Liver (tissue), 9 donors: ENCODE measurements around the gene EPB41L4B. TPM values are rescaled to one million over a fixed set of nuclear protein-coding genes. Genes with fewer than 3 reads are reported as not detected.

Experiments used
- DNase-seq: peaks from one replicate; pipeline ENCODE4 v3.0.0-alpha.2; 2017; ENCODE audit warnings: low spot score
- H3K27ac ChIP-seq, 2 donors: one replicate each; pipeline ENCODE4 v1.7.0; 2013; ENCODE audit warnings: inconsistent platforms in 2 of 2, low read length in 2 of 2, control low read depth in 1 of 2, low read depth in 1 of 2, mild to moderate bottlenecking in 1 of 2
- H3K27me3 ChIP-seq, 4 donors: one replicate each; pipeline versions ENCODE4 v1.6.1 to v1.7.0; 2013; ENCODE audit warnings: low read length in 3 of 4, inconsistent platforms in 1 of 4, mild to moderate bottlenecking in 1 of 4, moderate library complexity in 1 of 4; ENCODE audit not compliant: control insufficient read depth in 4 of 4, insufficient read depth in 4 of 4
- H3K36me3 ChIP-seq, 4 donors: one replicate each; pipeline versions ENCODE4 v1.6.1 to v1.7.0; 2013; ENCODE audit warnings: low read length in 3 of 4, mild to moderate bottlenecking in 3 of 4, low read depth in 1 of 4, moderate library complexity in 1 of 4; ENCODE audit not compliant: control insufficient read depth in 4 of 4, insufficient read depth in 3 of 4
- H3K4me1 ChIP-seq, 4 donors: one replicate each; pipeline versions ENCODE4 v1.6.1 to v1.7.0; 2013; ENCODE audit warnings: low read length in 3 of 4, mild to moderate bottlenecking in 3 of 4, moderate library complexity in 1 of 4; ENCODE audit not compliant: control insufficient read depth in 4 of 4, insufficient read depth in 4 of 4
- H3K4me3 ChIP-seq, 3 donors: one replicate each; pipeline versions ENCODE4 v1.6.1 to v1.7.0; 2013; ENCODE audit warnings: low read length in 3 of 3, control low read depth in 1 of 3, low read depth in 1 of 3, mild to moderate bottlenecking in 1 of 3
- H3K9ac ChIP-seq, 2 donors: one replicate each; pipeline ENCODE4 v1.7.0; 2013; ENCODE audit warnings: low read length in 2 of 2, mild to moderate bottlenecking in 2 of 2, moderate library complexity in 2 of 2, control low read depth in 1 of 2, low read depth in 1 of 2
- H3K9me3 ChIP-seq, 4 donors: one replicate each; pipeline versions ENCODE4 v1.6.1 to v1.7.0; 2013; ENCODE audit warnings: low read length in 3 of 4; ENCODE audit not compliant: control insufficient read depth in 4 of 4
- ATF3 ChIP-seq: IDR thresholded peaks from 2 replicates; pipeline ENCODE4 v1.6.1; 2016; ENCODE audit warnings: antibody characterized with exemption
- CTCF ChIP-seq: fragments of 150-350 bp; IDR thresholded peaks from 2 replicates; pipeline ENCODE4 v1.5.1; 2017; ENCODE audit warnings: improper control_type of control experiment, low read depth, low read length; ENCODE audit not compliant: missing input control
- EGR1 ChIP-seq, 2 donors: IDR thresholded peaks; 2 replicates each; pipeline ENCODE4 v1.6.1; 2016 to 2018; ENCODE audit warnings: antibody characterized with exemption in 2 of 2, low read depth in 2 of 2
- FOXA1 ChIP-seq: IDR thresholded peaks from 2 replicates; pipeline ENCODE4 v1.6.1; 2016; ENCODE audit warnings: antibody characterized with exemption
- FOXA2 ChIP-seq: IDR thresholded peaks from 2 replicates; pipeline ENCODE4 v1.6.1; 2016; ENCODE audit warnings: antibody characterized with exemption
- GABPA ChIP-seq, 2 donors: IDR thresholded peaks in 1 of 2; conservative IDR thresholded peaks in 1 of 2; 2 replicates each; pipeline ENCODE4 v1.6.1; 2016; ENCODE audit warnings: antibody characterized with exemption in 2 of 2, mild to moderate bottlenecking in 1 of 2, moderate library complexity in 1 of 2
- HNF4A ChIP-seq, 2 donors: conservative IDR thresholded peaks; 2 replicates each; pipeline ENCODE4 v1.6.1; 2016; ENCODE audit warnings: antibody characterized with exemption in 2 of 2, mild to moderate bottlenecking in 2 of 2
- HNF4G ChIP-seq: IDR thresholded peaks from 2 replicates; pipeline ENCODE4 v1.6.1; 2016; ENCODE audit warnings: antibody characterized with exemption
- JUND ChIP-seq, 2 donors: IDR thresholded peaks; 2 replicates each; pipeline ENCODE4 v1.6.1; 2016; ENCODE audit warnings: antibody characterized with exemption in 2 of 2
- MAX ChIP-seq: IDR thresholded peaks from 2 replicates; pipeline ENCODE4 v1.6.1; 2016; ENCODE audit warnings: antibody characterized with exemption
- NR2F2 ChIP-seq: IDR thresholded peaks from 2 replicates; pipeline ENCODE4 v1.6.1; 2016; ENCODE audit warnings: antibody characterized with exemption
- RAD21 ChIP-seq, 2 donors: IDR thresholded peaks; 2 replicates each; pipeline ENCODE4 v1.6.1; 2016; ENCODE audit warnings: antibody characterized with exemption in 2 of 2, mild to moderate bottlenecking in 2 of 2
- REST ChIP-seq: IDR thresholded peaks from 2 replicates; pipeline ENCODE4 v1.6.1; 2016; ENCODE audit warnings: antibody characterized with exemption, mild to moderate bottlenecking
- RXRA ChIP-seq, 2 donors: IDR thresholded peaks; 2 replicates each; pipeline ENCODE4 v1.6.1; 2017 to 2018; ENCODE audit warnings: antibody characterized with exemption in 2 of 2, mild to moderate bottlenecking in 1 of 2
- SP1 ChIP-seq: IDR thresholded peaks from 2 replicates; pipeline ENCODE4 v1.6.1; 2018; ENCODE audit warnings: antibody characterized with exemption, mild to moderate bottlenecking
- TAF1 ChIP-seq: conservative IDR thresholded peaks from 2 replicates; pipeline ENCODE4 v1.6.1; 2016; ENCODE audit warnings: antibody characterized with exemption, mild to moderate bottlenecking
- YY1 ChIP-seq: IDR thresholded peaks from 2 replicates; pipeline ENCODE4 v1.6.1; 2016; ENCODE audit warnings: antibody characterized with exemption, mild to moderate bottlenecking
- ZBTB33 ChIP-seq: IDR thresholded peaks from 2 replicates; pipeline ENCODE4 v1.6.1; 2016; ENCODE audit warnings: antibody characterized with exemption
- WGBS: extraction: QIAGEN DNeasy Blood & Tissue Kit; methylation state at CpG from one replicate; pipeline ENCODE4 v1.1.7; 2013; 5-methylcytosine and 5-hydroxymethylcytosine counted together
- polyA plus RNA-seq, 2 donors: library from polyadenylated mRNA; stranded (reverse) in 1 of 2; unstranded in 1 of 2; fragments of 200-250 nt in 1 of 2; fragments of >200 nt in 1 of 2; fragmentation: Nextera tagmentation in 1 of 2; extraction: Ambion mirVana in 1 of 2; gene quantifications; one replicate each; pipeline versions ENCODE4 v1.2.1 to v1.2.3, GENCODE V29; 2013 to 2015
- total RNA-seq, 2 donors: library from RNA; depleted of rRNA; stranded (reverse); fragments of >200 nt; gene quantifications; one replicate each; pipeline ENCODE4 v1.2.3, GENCODE V29; 2014
- donor health status: healthy.
- donor health status: healthy.
- donor health status: healthy.
- donor health status: healthy.
- donor health status: healthy.

The EPB41L4B gene
- total and polyA plus RNA-seq, 4 donors: 9.9 to 42.6 (median 23.9) TPM

GRCh38 chr9:109182550-109182939 is 138.3 kb downstream of the EPB41L4B start:
- Histone ChIP-seq H3K9ac (no peak overlapping the region), H3K4me3 (no peak overlapping the region), H3K36me3 (no peaks in the 10 kb centered on the region), H3K27me3 (no peaks in the 10 kb centered on the region), H3K9me3 (no peaks in the 10 kb centered on the region), H3K27ac (no peak overlapping the region), H3K4me1 (no peaks in the 10 kb centered on the region)
- WGBS: 88% methylated on average over 9 of the region's 9 CpGs
- no peak for DNase-seq
- TF ChIP-seq YY1 (no peak), RAD21 (IDR thresholded peaks at IDR 0.05) (no peak), TAF1 (no peak), EGR1 (IDR thresholded peaks at IDR 0.05; ENCODE audit: low read depth in 2 of 2) (no peak), ATF3 (no peak), GABPA (IDR thresholded peaks at IDR 0.05 in 1 of 2, conservative IDR thresholded peaks at IDR 0.05 in 1 of 2) (no peak), REST (no peak)

- Histone ChIP-seq H3K36me3 (no peaks in the 10 kb centered on the region), H3K27me3 (no peaks in the 10 kb centered on the region), H3K4me3 (no peak overlapping the region), H3K9me3 (no peaks in the 10 kb centered on the region), H3K27ac (no peak overlapping the region), H3K9ac (no peak overlapping the region), H3K4me1 (no peaks in the 10 kb centered on the region)
- WGBS: 94% methylated on average over 1 of the region's 1 CpG
- TF ChIP-seq JUND (IDR thresholded peaks at IDR 0.05) (no peak), GABPA (IDR thresholded peaks at IDR 0.05 in 1 of 2, conservative IDR thresholded peaks at IDR 0.05 in 1 of 2) (no peak), ZBTB33 (no peak), FOXA2 (no peak), MAX (no peak), HNF4A (conservative IDR thresholded peaks at IDR 0.05) (no peak), EGR1 (IDR thresholded peaks at IDR 0.05; ENCODE audit: low read depth in 2 of 2) (no peak), RAD21 (IDR thresholded peaks at IDR 0.05) (no peak), CTCF (no peak), RXRA (IDR thresholded peaks at IDR 0.05) (no peak), NR2F2 (no peak), SP1 (no peak), REST (no peak), HNF4G (no peak), TAF1 (no peak), YY1 (no peak), ATF3 (no peak), FOXA1 (no peak)
- no peak for DNase-seq
Observed at GRCh38 chr9:109181284-109181683, 139.6 kb downstream of the EPB41L4B start.
